MM.1S (cell line): Measurements from ENCODE around the gene KDM4E.

Experiments used
- DNase-seq: peaks from one replicate; pipeline ENCODE4 v3.0.0-alpha.2; 2015
- H2AFZ ChIP-seq: fragments of 300-600 bp; sonication (generic); 2 replicates; pipeline ENCODE4 v1.6.0; 2016; ENCODE audit warnings: antibody characterized with exemption, low read length
- H3F3A ChIP-seq: fragments of 300-600 bp; sonication (generic); 2 replicates; pipeline ENCODE4 v1.6.1; 2016; ENCODE audit warnings: mild to moderate bottlenecking, antibody characterized with exemption, low read length, moderate library complexity, mixed read lengths; ENCODE audit not compliant: insufficient read depth
- H3K27ac ChIP-seq: fragments of 300-600 bp; sonication (generic); 2 replicates; pipeline ENCODE4 v1.5.1; 2016; ENCODE audit warnings: mild to moderate bottlenecking, low read length
- H3K27me3 ChIP-seq: fragments of 300-600 bp; sonication (generic); replicated peaks from 2 replicates; pipeline ENCODE4 v1.6.0; 2016; ENCODE audit warnings: low read length; ENCODE audit not compliant: insufficient read depth
- H3K36me3 ChIP-seq: fragments of 300-600 bp; sonication (generic); replicated peaks from 2 replicates; pipeline ENCODE4 v1.6.1; 2016; ENCODE audit warnings: mild to moderate bottlenecking, low read length, mixed read lengths; ENCODE audit not compliant: insufficient read depth
- H3K4me1 ChIP-seq: fragments of 300-600 bp; sonication (generic); 2 replicates; pipeline ENCODE4 v1.6.1; 2016; ENCODE audit warnings: low read length, mixed read lengths
- H3K4me2 ChIP-seq: fragments of 300-600 bp; sonication (generic); 2 replicates; pipeline ENCODE4 v1.6.0; 2016; ENCODE audit warnings: low read depth, low read length
- H3K4me3 ChIP-seq: fragments of 300-600 bp; sonication (generic); 2 replicates; pipeline ENCODE4 v1.5.1; 2016; ENCODE audit warnings: low read length, mixed read lengths
- H3K79me2 ChIP-seq: fragments of 300-600 bp; sonication (generic); 2 replicates; pipeline ENCODE4 v1.6.1; 2016; ENCODE audit warnings: mixed run types, low read length, mixed read lengths
- H3K9ac ChIP-seq: fragments of 300-600 bp; sonication (generic); 2 replicates; pipeline ENCODE4 v1.6.1; 2016; ENCODE audit warnings: low read length, mixed read lengths
- H3K9me2 ChIP-seq: fragments of 300-600 bp; sonication (generic); replicated peaks from 2 replicates; pipeline ENCODE4 v1.6.1; 2016; ENCODE audit warnings: mild to moderate bottlenecking, low read length, mixed read lengths; ENCODE audit not compliant: insufficient read depth
- H3K9me3 ChIP-seq: fragments of 300-600 bp; sonication (generic); replicated peaks from 2 replicates; pipeline ENCODE4 v1.6.1; 2016; ENCODE audit warnings: mild to moderate bottlenecking, low read length, mixed read lengths; ENCODE audit not compliant: insufficient read depth
- H4K20me1 ChIP-seq: fragments of 300-600 bp; sonication (generic); 2 replicates; pipeline ENCODE4 v1.6.1; 2016; ENCODE audit warnings: mild to moderate bottlenecking, low read length, moderate library complexity, mixed read lengths; ENCODE audit not compliant: insufficient read depth
- CTCF ChIP-seq: fragments of 300-600 bp; sonication (generic); IDR thresholded peaks from 2 replicates; pipeline ENCODE4 v1.5.1; 2016; ENCODE audit warnings: antibody characterized with exemption, low read length, mixed read lengths
- EZH2 ChIP-seq: fragments of 300-600 bp; sonication (generic); optimal IDR thresholded peaks from 2 replicates; pipeline ENCODE3; 2017; ENCODE audit warnings: low read depth, mild to moderate bottlenecking, antibody characterized with exemption, low read length, mixed read lengths
- EZH2phosphoT487 ChIP-seq: fragments of 300-600 bp; sonication (generic); IDR thresholded peaks from 2 replicates; pipeline ENCODE4 v1.6.1; 2018; ENCODE audit warnings: antibody characterized with exemption, low read length

Gene KDM4E

DNA sequence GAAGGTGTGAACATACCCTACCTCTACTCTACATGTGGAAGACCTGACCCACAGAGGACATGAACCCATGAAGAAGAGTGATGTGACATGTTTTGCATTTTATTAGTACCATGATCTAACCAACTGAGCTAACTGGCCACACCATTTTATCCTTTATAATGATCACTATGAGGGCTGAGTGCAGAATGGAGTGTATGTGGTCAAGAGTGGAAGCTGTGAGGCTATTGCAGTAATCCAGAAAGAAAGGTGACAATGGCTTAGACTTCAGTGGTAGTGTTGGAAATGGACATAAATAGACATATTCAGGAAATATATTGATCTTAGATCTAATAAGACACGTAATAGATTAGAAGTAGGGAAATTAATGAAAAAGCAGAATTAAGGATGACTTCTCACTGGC lies 45.4 kb downstream of the KDM4E start:
- TF ChIP-seq EZH2 (no peak), CTCF (no peak), EZH2phosphoT487 (no peak)
- Histone ChIP-seq H3K27me3 (no peaks in the 10 kb centered on the region), H3K4me1 (no peaks in the 10 kb centered on the region), H2AFZ (no peak overlapping the region), H4K20me1 (no peaks in the 10 kb centered on the region), H3K4me3 (no peak overlapping the region), H3K27ac (no peak overlapping the region), H3K9ac (no peak overlapping the region), H3K9me3 (no peaks in the 10 kb centered on the region), H3K9me2 (no peaks in the 10 kb centered on the region), H3K36me3 (no peaks in the 10 kb centered on the region; the same call in 1 of the 2 replicates), H3K4me2 (no peak overlapping the region), H3K79me2 (peaks cover 40% of the 10 kb centered on the region), H3F3A (peaks cover 28% of the 10 kb centered on the region)
- no peak for DNase-seq

GRCh38 chr11:95072948-95073347 lies 47.9 kb downstream of the KDM4E start:
- no peaks in the 10 kb centered on the region for H3K9me2 ChIP-seq
- peaks cover 13% of the 10 kb centered on the region; the same call in 1 of the 2 replicates for H3F3A ChIP-seq
- H3K36me3 ChIP-seq: no peaks in the 10 kb centered on the region; the same call in 1 of the 2 replicates
- no peak overlapping the region for H3K9ac ChIP-seq
- no peak for DNase-seq
- H3K9me3 ChIP-seq: no peaks in the 10 kb centered on the region
- no peak overlapping the region for H2AFZ ChIP-seq
- peaks cover 15% of the 10 kb centered on the region for H3K4me1 ChIP-seq
- H3K27me3 ChIP-seq: no peaks in the 10 kb centered on the region
- no peak overlapping the region for H3K27ac ChIP-seq
- TF ChIP-seq EZH2phosphoT487: no peak
- no peak for TF ChIP-seq CTCF
- TF ChIP-seq EZH2: no peak
- no peak overlapping the region for H3K4me2 ChIP-seq
- H3K4me3 ChIP-seq: no peak overlapping the region
- H3K79me2 ChIP-seq: peaks cover 34% of the 10 kb centered on the region
- H4K20me1 ChIP-seq: no peaks in the 10 kb centered on the region

GRCh38 chr11:95074792-95075563 lies 49.9 kb downstream of the KDM4E start:
- no peaks in the 10 kb centered on the region for H3K9me3 ChIP-seq
- TF ChIP-seq CTCF (no peak), EZH2phosphoT487 (no peak), EZH2 (no peak)
- no peak overlapping the region for H3K4me3 ChIP-seq
- no peak for DNase-seq
- peaks cover 15% of the 10 kb centered on the region for H3K4me1 ChIP-seq
- no peak overlapping the region for H3K9ac ChIP-seq
- H2AFZ ChIP-seq: no peak overlapping the region
- no peak overlapping the region for H3K27ac ChIP-seq
- no peaks in the 10 kb centered on the region for H3K9me2 ChIP-seq
- no peaks in the 10 kb centered on the region; the same call in 1 of the 2 replicates for H3K36me3 ChIP-seq
- H4K20me1 ChIP-seq: no peaks in the 10 kb centered on the region
- H3K79me2 ChIP-seq: peaks cover 14% of the 10 kb centered on the region
- no peak overlapping the region for H3K4me2 ChIP-seq
- no peaks in the 10 kb centered on the region for H3K27me3 ChIP-seq
- H3F3A ChIP-seq: no peaks in the 10 kb centered on the region
